ENCODE data around the gene SLMAP.

SLMAP gene

GRCh38 chr3:57735405-57735804 lies 20.7 kb upstream of the SLMAP start:
- TF ChIP-seq, protein P1, sequence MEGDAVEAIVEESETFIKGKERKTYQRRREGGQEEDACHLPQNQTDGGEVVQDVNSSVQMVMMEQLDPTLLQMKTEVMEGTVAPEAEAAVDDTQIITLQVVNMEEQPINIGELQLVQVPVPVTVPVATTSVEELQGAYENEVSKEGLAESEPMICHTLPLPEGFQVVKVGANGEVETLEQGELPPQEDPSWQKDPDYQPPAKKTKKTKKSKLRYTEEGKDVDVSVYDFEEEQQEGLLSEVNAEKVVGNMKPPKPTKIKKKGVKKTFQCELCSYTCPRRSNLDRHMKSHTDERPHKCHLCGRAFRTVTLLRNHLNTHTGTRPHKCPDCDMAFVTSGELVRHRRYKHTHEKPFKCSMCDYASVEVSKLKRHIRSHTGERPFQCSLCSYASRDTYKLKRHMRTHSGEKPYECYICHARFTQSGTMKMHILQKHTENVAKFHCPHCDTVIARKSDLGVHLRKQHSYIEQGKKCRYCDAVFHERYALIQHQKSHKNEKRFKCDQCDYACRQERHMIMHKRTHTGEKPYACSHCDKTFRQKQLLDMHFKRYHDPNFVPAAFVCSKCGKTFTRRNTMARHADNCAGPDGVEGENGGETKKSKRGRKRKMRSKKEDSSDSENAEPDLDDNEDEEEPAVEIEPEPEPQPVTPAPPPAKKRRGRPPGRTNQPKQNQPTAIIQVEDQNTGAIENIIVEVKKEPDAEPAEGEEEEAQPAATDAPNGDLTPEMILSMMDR (IDR thresholded peaks at IDR 0.05) = no peak
- Histone ChIP-seq H3K27ac (no peak overlapping the region), H3K4me1 (no peaks in the 10 kb centered on the region), H3K4me2 (ENCODE audit: low read length) (no peak overlapping the region), H3K36me3 (ENCODE audit: control insufficient read depth, insufficient read depth, low read length) (no peaks in the 10 kb centered on the region), H3K4me3 (ENCODE audit: low read depth, low read length) (no peak overlapping the region), H3K9ac (no peak overlapping the region), H3K79me2 (no peaks in the 10 kb centered on the region), H3K9me3 (ENCODE audit: control insufficient read depth, low read length) (no peaks in the 10 kb centered on the region), H2AFZ (no peak overlapping the region), H3K27me3 (ENCODE audit: control insufficient read depth, insufficient read depth, low read length) (no peaks in the 10 kb centered on the region)

GRCh38 chr3:57737840-57738239 lies 18.3 kb upstream of the SLMAP start:
- Histone ChIP-seq H3K4me2 (ENCODE audit: low read length) (no peak overlapping the region), H3K9me3 (ENCODE audit: control insufficient read depth, low read length) (no peaks in the 10 kb centered on the region), H3K79me2 (no peaks in the 10 kb centered on the region), H3K27ac (no peak overlapping the region), H3K9ac (no peak overlapping the region), H3K36me3 (ENCODE audit: control insufficient read depth, insufficient read depth, low read length) (no peaks in the 10 kb centered on the region), H2AFZ (no peak overlapping the region), H3K4me3 (ENCODE audit: low read depth, low read length) (no peak overlapping the region), H3K4me1 (no peaks in the 10 kb centered on the region), H3K27me3 (ENCODE audit: control insufficient read depth, insufficient read depth, low read length) (no peaks in the 10 kb centered on the region)
- TF ChIP-seq, protein P1 (IDR thresholded peaks at IDR 0.05) = no peak

DNA sequence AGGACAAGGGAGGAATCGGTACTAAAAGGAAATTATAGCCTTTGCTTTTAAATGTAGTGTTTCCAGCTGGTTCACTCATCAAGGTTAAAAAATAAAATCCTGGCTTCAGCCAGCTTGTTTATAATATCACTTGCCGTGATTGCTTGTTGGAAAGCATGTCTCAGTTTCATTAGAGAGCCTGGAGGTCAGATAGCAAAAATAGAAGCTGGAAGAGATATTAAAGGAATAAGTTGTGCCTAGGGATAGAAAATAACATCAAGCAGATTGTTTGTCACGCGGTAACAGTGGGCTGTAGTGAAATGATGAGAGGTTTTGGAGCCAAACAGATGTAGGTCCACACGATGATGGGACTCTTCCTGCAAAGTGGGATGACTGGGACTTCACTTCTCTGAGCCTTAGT lies 17.7 kb upstream of the SLMAP start:
- Histone ChIP-seq H3K4me1 (no peaks in the 10 kb centered on the region), H3K36me3 (ENCODE audit: control insufficient read depth, insufficient read depth, low read length) (no peaks in the 10 kb centered on the region), H3K79me2 (no peaks in the 10 kb centered on the region), H3K4me2 (ENCODE audit: low read length) (no peak overlapping the region), H3K4me3 (ENCODE audit: low read depth, low read length) (no peak overlapping the region), H2AFZ (peak overlapping the region; percentile 3), H3K27ac (no peak overlapping the region), H3K27me3 (ENCODE audit: control insufficient read depth, insufficient read depth, low read length) (no peaks in the 10 kb centered on the region), H3K9me3 (ENCODE audit: control insufficient read depth, low read length) (no peaks in the 10 kb centered on the region), H3K9ac (no peak overlapping the region)
- TF ChIP-seq, protein P1 (IDR thresholded peaks at IDR 0.05) = no peak

- no peaks in the 10 kb centered on the region for H3K36me3 ChIP-seq (ENCODE audit: control insufficient read depth, insufficient read depth, low read length)
- H3K9ac ChIP-seq = no peak overlapping the region
- no peaks in the 10 kb centered on the region for H3K4me1 ChIP-seq
- H3K4me3 ChIP-seq (ENCODE audit: low read depth, low read length) = no peak overlapping the region
- no peak overlapping the region for H3K27ac ChIP-seq
- H2AFZ ChIP-seq = no peak overlapping the region
- no peaks in the 10 kb centered on the region for H3K79me2 ChIP-seq
- no peaks in the 10 kb centered on the region for H3K27me3 ChIP-seq (ENCODE audit: control insufficient read depth, insufficient read depth, low read length)
- TF ChIP-seq, protein P1 (IDR thresholded peaks at IDR 0.05) = no peak
- no peaks in the 10 kb centered on the region for H3K9me3 ChIP-seq (ENCODE audit: control insufficient read depth, low read length)
- H3K4me2 ChIP-seq (ENCODE audit: low read length) = no peak overlapping the region
Observed at GRCh38 chr3:57740027-57740426, 16.1 kb upstream of the SLMAP start.

DNA sequence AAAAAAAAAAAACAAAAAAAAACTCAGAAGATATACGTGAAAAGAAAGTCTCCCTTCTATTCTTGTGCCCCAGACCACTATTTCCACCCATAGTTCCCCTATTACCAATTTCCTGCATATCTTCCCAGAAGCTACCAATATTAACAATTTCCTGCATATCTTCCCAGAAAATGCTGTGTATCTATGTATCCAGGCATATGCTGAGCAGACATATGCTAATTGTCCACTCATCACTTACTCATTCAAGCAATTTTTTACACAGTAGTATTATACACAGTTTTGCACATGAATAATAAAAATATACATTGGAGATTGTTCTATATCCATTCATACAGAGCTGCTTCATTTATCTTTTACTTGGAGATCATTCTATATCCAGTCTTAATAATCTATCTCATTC lies 12.6 kb upstream of the SLMAP start:
- no peak overlapping the region for H3K9ac ChIP-seq
- no peaks in the 10 kb centered on the region for H3K79me2 ChIP-seq
- no peaks in the 10 kb centered on the region for H3K9me3 ChIP-seq (ENCODE audit: control insufficient read depth, low read length)
- H3K4me2 ChIP-seq (ENCODE audit: low read length) = no peak overlapping the region
- TF ChIP-seq, protein P1 (IDR thresholded peaks at IDR 0.05) = no peak
- H3K36me3 ChIP-seq (ENCODE audit: control insufficient read depth, insufficient read depth, low read length) = no peaks in the 10 kb centered on the region
- no peaks in the 10 kb centered on the region for H3K27me3 ChIP-seq (ENCODE audit: control insufficient read depth, insufficient read depth, low read length)
- no peak overlapping the region for H3K27ac ChIP-seq
- H2AFZ ChIP-seq = no peak overlapping the region
- H3K4me1 ChIP-seq = no peaks in the 10 kb centered on the region
- no peak overlapping the region for H3K4me3 ChIP-seq (ENCODE audit: low read depth, low read length)
